HG03108 (cell line): Measurements from ENCODE around the gene ALG6.
"Not testable (repeated sequence)": the region's sequence is repeated elsewhere in the genome, so short reads cannot be mapped to it uniquely, and the experiment has no call there.

Experiments used
- ATAC-seq: cut with Tn5 transposase; IDR thresholded peaks from one replicate; pipeline ENCODE4 v1.9.1; 2021; ENCODE audit warnings: moderate library complexity; ENCODE audit not compliant: unreplicated experiment

ALG6 gene

DNA sequence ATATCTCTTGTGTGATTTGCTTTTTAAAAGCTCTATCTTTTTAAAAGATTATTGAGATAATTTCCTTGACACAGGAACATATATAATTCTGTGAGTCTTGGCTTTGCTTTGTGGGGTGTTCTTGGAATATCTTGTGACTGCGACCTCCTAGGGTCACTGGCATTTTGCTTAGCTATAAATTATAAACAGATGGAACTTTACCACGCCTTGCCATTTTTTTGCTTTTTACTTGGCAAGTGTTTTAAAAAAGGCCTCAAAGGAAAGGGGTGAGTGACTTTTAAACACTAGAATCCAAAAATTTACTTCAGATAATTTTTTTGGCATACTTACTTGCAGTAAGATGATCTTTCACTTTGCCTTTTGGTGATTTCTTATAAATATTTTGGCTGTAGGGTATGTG lies 43.6 kb downstream of the ALG6 start:
- ATAC-seq = no peak

DNA sequence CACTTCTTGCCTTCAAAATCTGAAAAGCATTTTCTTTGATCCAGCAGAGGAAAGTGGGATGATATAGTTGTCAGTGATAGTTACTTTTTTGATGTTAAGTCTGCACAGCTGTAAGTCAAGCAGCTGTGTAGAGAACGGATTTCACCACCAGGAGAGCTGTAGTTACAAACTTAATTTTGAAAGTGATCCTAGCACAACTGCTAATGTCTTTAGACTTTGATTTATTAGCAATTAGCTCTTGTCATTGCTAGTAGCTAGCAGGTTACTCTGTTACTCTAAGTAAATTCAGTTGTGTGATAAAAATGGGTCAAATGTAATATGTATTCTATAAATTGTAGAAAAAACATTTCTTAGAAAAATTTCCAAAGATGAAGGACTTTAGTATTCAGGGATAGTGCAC lies 46.0 kb downstream of the ALG6 start:
- ATAC-seq = no peak

DNA sequence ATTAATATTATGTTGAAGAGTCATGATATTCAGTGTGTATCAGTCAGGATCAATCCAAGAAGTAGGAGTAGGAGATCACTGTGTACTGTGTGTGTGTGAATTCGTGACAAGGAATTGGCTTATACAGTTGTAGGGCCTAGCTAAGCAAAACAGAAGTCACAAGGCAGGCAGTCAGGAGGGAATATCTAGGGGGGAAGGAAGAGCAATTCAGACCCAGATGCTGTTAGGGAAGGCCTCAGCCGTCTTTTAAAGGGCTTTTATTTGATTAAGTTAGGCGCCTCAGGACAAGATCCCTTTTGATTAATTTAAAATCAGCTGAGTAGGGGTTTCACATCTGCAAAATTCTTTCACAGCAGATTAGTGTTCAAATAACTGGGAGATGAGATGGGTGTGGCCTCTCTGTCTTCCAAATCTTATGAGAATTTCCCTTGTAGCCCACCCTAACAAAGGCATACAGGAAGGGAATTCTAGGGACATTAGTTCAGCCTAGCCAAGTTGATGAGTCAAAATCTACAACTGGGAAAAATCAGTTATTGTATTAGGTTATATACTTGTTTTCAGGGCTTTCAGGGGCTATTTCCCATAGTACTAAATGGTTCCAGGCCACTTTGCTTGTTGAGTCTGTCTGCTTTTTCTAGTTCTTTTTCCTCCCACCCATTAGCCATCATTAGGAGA lies 47.4 kb downstream of the ALG6 start:
- no peak for ATAC-seq

DNA sequence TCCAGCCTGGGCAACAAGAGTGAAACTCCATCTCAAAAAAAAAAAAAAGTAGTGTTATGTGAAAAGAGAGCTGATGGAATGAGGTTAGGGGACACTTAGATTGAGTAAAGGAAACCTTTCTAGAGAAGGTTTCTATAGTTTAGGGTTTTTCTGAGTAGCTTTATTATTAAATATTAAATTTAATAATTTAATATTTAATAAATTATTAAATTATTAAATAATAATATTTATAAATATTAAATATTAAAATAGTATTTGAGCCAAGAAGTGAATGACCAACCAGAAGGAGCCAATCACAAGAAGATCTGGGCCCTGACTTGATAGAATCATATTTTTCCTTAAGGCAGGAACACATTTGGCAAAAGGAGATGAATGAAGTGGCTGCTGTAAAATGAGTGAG lies 50.7 kb downstream of the ALG6 start:
- no peak for ATAC-seq

DNA sequence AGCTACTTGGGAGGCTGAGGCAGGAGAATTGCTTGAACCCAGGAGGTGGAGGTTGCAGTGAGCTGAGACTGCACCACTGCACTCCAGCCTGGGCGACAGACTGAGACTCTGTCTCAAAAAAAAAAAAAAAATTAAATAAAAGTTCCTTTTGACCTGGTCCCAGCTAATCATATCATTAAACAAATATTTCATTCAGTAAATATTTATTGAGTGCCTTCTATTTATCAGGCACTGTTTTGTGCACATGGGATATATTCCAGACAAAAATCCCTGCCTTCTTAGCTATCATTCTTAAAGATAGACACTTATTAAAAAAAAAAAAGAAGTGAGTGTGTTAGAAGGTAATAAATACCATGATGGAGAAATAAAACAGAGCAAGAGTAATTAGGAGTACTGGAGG lies 53.3 kb downstream of the ALG6 start:
- ATAC-seq = not testable (repeated sequence)

DNA sequence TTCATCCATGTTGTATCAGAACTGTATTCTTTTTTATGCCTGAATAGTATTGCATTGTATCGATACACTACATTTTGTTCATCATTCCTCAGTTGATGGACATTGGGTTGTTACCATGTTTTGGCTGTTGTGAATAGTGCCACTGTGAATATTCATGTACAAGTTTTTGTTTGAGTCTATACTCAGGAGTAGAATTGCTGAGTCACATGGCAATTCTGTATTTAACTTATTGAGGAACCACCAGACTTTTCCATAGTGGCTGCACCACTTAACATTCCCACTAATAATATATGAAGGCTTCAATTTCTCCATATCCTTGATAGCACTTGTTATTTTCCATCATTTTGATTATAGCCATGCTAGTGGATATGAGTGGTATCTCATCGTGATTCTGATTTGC lies 56.2 kb downstream of the ALG6 start:
- no peak for ATAC-seq

DNA sequence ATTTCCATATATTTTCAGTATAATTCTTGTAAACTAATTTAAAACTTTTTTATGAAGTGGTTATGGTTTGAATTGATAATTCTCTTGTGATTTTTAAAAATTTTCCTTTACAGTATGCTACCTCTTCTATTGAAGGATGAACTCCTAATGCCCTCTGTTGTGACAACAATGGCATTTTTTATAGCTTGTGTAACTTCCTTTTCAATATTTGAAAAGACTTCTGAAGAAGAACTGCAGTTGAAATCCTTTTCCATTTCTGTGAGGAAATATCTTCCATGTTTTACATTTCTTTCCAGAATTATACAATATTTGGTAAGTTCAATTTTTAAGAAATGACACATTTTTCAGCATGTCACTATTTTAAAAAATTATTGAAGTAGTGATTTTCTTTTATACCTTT lies 61.4 kb downstream of the ALG6 start:
- ATAC-seq = no peak

DNA sequence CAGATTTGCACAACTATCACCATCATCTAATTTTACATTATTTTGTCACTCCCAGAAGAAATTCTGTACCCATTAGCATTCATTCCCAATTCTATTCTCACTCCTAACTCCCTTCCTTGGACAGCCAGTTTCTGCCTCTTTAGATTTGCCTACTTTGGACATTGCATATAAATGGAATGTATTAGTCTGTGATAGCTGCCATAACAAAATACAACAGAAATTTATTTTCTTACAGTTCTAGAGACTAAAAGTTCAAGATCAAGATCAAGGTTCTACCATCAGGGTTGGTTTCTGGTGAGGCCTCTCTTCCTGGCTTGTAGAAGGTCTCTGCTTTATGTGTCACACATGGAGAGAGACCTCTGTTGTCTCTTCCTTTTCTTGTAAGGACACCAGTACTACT lies 61.9 kb downstream of the ALG6 start:
- no peak for ATAC-seq

DNA sequence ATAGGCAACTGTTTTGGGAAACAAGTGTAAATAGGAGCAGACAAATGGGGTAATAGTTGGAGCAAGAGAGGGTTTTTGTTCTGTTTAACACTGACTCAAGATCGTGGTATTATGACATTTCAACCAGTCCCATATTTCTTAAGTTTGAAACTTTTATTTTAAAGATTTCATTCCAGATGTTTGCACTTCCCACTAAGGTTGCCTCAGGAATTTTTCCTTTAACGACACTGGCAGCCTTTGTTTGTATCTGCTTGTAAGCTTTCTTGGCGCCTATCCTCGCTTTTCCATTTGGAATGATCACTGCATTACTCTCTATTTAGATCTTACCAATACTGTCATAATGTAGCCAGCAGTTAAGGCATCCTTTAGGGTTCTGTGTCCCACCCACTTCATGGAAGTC lies 67.7 kb downstream of the ALG6 start:
- no peak for ATAC-seq

DNA sequence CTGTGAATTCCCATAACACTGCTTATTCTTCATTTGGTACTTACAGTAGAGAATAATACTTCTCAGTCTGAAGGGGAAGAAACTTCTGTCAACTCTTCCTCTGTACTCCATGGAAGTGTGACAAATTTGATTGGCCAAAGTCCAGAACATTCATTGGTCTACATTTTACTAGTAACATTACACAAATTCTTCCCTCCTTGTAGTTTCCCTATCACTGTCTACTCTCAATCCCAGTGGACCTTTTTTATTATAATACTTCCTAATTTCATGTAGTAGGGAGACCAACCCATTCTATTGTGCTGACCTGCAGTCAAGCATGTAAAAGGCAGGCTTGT lies 74.7 kb downstream of the ALG6 start:
- ATAC-seq = no peak

DNA sequence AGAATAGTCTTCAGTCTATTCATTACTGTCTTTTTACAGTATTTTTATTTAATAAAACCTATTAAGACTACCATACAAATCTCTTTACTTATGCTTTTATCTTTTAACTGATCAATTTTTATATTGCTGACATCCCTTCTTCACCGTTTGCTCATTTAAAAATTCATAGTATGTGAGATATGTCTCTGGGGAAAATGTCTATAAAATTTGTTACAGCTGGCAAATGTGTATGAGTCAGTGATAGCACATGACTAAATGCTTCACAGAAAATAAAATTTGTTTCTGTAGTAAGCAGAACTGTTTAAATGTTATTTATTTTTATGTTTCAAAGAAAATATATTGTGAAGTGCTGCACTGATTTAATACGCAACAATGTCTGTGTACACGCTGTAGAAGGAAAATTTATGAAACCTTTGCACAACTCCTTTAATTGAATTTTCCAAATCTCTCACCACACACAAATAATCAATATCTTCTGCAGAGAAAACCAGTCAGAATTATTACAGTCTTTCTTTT lies 81.4 kb downstream of the ALG6 start:
- ATAC-seq = no peak

DNA sequence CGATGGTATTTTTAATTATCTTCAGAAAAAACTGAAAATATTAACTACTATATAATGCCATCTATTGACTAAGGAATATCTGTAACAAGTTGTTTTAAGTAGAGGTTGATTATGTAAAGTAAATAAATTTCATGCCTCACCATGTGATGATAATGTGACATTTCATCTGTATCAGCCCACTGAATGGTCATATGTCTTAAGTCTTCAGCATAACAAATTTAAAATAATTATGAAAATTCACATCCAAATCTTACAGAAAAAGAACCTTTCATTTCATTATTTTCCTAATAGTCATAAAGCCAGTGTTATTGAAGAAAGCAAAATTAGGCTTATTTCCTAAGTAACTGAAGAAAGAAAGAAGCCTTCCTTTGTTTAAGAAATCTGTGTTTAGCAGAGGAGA lies 83.0 kb downstream of the ALG6 start:
- no peak for ATAC-seq

DNA sequence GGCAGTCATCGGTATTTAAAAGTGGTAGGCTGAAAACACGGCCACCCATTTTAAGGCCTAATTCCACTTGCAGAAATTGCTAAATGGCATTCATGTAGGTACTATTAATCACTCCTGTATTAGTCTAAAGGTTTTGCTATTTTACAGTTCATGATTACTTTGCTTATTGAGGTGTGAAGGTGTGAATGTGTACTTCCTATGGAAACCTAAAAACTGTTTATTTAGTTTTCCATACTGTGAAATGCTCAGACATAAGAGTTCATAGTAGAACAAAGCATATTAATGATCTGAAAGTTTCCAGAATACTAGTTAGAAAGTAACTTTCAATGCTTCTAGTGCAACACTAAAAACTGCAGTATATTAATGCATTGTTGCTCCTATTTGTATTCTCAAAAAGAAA lies 85.8 kb downstream of the ALG6 start:
- ATAC-seq = no peak

DNA sequence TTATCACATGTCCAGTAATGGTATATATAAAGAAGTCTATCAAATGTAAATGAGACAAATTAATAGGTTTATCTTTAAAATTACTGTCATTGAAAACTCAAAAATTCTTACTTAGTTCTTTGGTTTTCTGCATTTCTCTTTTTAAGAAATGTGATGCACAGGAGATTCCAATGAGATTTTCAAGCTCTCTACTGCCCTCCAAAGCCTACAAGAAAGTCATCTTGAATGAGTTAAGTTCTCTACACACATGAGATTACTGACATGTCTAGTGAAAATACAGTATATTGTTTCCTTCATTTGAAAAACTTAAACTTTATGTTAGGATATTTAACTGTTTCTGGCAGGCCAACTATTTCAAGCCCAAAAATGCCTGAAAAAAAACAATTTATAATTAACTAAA lies 86.8 kb downstream of the ALG6 start:
- no peak for ATAC-seq

DNA sequence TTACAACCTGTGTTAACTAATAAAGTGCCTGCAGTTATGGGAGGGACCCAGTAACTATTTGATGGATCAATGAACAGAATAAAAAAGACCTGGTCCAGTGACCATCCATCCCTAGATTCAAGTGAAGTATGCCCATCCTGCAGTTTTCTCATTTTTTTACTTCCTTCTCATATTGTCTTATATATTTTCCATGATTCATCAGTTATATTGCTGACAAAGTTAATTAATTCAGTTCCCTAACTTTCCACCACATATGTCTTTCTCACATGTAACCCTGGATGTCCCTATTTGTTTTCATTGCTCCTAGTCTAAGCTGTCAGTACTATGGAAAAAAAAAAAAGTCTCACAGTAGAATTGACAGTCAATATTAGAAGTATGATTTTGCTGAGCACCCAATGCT lies 91.3 kb downstream of the ALG6 start:
- ATAC-seq = no peak

DNA sequence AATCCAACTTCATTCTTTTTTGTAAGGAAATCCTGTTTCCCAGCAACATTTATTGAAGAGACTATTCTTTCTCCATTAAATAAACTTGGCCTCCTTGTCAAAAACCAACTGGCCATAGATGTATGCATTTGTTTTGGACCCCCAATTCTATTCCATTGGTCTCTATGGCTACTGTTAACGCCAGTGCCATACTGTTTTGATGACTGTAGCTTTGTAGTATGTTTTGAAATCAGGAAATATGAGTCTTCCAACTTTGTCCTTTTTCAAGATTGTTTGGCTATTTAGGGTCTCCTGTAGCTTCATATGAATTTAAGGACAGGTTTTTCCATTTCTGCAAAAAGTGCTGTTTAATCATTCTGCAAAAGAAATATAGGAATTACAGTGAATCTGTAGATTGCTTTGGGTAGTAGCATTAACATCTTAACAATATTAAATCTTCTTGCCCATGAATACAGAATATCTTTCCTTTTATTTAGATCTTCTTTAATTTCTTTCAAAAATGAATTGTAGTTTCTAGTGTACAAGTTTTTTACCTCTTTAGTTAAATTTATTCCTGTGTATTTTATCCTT lies 94.3 kb downstream of the ALG6 start:
- no peak for ATAC-seq

DNA sequence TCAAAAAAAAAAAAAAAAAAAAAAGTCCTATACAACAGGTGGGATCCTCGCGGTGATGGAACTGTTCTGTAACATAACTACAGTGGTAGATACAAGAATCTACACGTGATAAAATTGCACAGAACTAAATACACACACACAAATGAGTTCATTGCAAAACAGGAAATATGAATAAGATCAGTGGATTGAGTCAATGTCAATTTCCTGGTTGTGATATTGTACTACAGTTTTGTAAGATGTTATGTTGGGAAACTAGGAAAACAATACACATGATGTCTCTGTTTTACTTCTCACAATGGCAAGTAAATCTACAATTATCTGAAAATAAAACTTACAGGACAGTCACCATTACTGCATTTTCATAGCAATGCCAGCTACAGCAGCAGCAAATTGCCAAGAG lies 95.8 kb downstream of the ALG6 start:
- ATAC-seq = no peak

DNA sequence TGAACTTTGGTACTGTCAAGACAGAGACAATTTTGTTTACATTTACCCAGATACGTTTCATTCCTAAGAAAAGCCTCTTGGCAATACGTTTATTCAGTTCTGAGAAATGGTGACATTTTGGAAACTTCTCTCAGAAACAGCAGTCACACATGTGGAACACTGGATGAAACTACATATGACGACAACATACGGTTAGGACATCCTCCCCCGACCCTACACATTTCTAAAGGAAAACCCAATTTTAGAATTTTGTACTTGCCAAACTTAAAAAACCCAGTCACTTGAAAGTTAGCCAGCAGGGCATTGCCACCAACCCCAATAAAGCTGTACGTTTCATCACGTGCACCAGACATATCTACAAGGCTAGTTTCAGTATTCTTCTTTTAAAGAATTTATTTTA lies 98.8 kb downstream of the ALG6 start:
- ATAC-seq = no peak

DNA sequence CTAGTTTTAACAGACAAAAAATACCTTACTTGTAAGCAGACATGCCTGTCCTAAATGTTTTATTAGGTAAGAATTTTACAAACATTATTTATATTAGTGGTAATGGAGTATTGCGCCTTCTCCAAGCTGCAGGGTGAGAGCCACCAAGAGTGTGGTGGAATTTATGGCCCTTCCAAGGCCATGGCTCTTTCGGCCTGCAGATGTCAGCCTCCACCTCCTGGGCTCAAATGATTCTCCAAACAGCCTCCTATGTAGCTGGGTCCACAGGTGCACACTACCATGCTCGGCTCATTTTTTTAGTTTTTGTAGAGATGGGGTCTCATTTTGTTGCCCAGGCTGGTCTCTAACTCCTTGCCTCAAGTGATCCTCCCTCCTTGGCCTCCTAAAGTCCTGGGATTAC lies 99.3 kb downstream of the ALG6 start:
- no peak for ATAC-seq

DNA sequence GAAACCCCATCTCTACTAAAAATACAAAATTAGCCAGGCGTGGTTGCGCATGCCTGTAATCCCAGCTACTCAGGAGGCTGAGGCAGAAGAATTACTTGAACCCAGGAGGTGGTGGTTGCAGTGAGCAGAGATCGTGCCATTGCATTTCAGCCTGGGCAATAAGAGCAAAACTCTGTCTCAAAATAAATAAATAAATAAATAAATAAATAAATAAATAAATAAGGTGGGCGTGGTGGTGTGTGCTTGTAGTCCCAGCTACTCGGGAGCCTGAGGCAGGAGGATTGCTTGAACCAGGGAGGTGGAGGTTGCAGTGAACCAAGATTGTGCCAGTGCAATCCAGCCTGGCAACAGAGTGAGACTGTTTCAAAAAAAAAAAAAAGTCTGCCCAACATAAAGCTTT lies 101.3 kb downstream of the ALG6 start:
- ATAC-seq = not testable (repeated sequence)

DNA sequence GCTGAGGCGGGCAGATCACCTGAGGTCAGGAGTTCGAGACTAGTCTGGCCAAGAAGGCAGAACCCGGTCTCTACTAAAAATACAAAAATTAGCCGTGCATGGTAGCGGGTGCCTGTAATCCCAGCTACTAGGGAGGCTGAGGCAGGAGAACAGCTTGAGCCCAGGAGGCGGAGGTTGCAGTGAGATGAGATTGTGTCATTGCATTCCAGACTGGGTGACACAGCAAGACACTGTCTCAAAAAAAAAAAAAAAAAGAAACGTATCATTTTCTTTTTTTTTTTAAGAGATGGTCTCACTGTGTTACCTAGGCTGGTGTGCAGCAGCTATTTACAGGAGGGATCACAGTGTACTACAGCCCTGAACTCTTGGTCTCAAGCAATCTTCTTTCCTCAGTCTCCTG lies 108.3 kb downstream of the ALG6 start:
- ATAC-seq = no peak

DNA sequence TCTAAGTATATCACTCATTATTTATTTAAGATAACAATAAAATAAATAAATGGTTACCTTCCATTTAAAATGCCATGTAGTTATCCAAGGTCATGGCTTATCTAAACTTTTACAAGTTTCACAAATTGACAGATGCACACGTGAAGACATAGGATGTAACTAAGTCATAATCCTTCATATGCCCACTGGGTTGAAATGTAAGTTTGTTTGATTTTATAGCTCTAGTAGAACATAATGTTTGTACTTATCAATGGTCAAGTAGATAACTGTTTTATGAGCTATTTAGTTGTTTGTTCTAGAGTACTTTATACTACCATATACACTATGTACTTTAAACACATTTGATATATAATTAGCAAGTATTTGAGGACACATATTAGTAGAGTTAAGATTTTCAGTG lies 112.6 kb downstream of the ALG6 start:
- ATAC-seq = no peak

DNA sequence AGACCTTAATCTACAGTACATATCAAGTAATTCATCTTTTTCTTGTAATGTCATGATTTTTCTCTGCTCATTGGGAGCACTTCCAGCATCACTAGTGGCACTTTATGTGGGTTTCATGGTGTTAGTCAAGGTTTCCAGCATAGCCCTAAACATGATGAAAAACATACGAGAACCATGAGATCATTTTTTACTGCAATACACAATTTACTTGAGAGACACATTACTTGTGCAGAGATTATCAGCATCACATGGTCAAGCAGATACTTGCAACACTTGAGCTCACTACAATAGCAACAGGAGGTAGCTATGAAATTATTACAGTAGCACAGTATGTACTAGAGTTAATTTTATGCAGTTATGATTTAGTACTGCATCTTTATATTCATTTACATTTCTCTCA lies 119.2 kb downstream of the ALG6 start:
- ATAC-seq = no peak
